ENCODE data around the gene NDUFB2. TPM values are rescaled to one million over a fixed set of nuclear protein-coding genes. Genes with fewer than 3 reads are reported as not detected.

The NDUFB2 gene
- total RNA-seq, 2 donors from 2014 or later = 180 to 202 TPM

- no peak overlapping the region for H3K27ac ChIP-seq (ENCODE audit: low read depth, low read length)
- no peaks in the 10 kb centered on the region for H3K9me3 ChIP-seq (ENCODE audit: control insufficient read depth, low read length)
- Mint-ChIP-seq H3K4me1 (peaks cover 15% of the 10 kb centered on the region), H3K9me3 (no peaks in the 10 kb centered on the region), H3K27me3 (ENCODE audit: insufficient read depth) (no peaks in the 10 kb centered on the region), H3K27ac (no peak overlapping the region), H3K4me3 (no peak overlapping the region), H3K36me3 (ENCODE audit: low read depth) (no peaks in the 10 kb centered on the region)
- H3K27me3 ChIP-seq (ENCODE audit: control insufficient read depth, insufficient read depth, low read length, poor library complexity, severe bottlenecking) = no peaks in the 10 kb centered on the region
- no peak overlapping the region for H3K4me3 ChIP-seq (ENCODE audit: low read length)
- no peak for DNase-seq
- H3K9ac ChIP-seq (ENCODE audit: extremely low read depth, low read length, poor library complexity, severe bottlenecking) = no peak overlapping the region
- 94 to 100% methylated on average over 1 to 2 of the region's 2 CpGs for WGBS, 2 experiments (ENCODE audit: insufficient coverage in 1 of 2, insufficient read length in 1 of 2)
- peaks cover 3% of the 10 kb centered on the region for H3K4me1 ChIP-seq (ENCODE audit: control insufficient read depth, insufficient read depth, low read length)
- no peak for TF ChIP-seq CTCF (conservative IDR thresholded peaks at IDR 0.05)
- no peaks in the 10 kb centered on the region for H3K36me3 ChIP-seq (ENCODE audit: control insufficient read depth, insufficient read depth, low read length)
Observed at GRCh38 chr7:140654109-140654387, 42.5 kb upstream of the NDUFB2 start.

- H3K9me3 Mint-ChIP-seq = no peaks in the 10 kb centered on the region
- H3K4me3 Mint-ChIP-seq = no peak overlapping the region
- Histone ChIP-seq H3K27ac (ENCODE audit: low read depth, low read length) (no peak overlapping the region), H3K27me3 (ENCODE audit: control insufficient read depth, insufficient read depth, low read length, poor library complexity, severe bottlenecking) (no peaks in the 10 kb centered on the region), H3K9me3 (ENCODE audit: control insufficient read depth, low read length) (no peaks in the 10 kb centered on the region), H3K9ac (ENCODE audit: extremely low read depth, low read length, poor library complexity, severe bottlenecking) (no peak overlapping the region), H3K36me3 (ENCODE audit: control insufficient read depth, insufficient read depth, low read length) (no peaks in the 10 kb centered on the region), H3K4me3 (ENCODE audit: low read length) (no peak overlapping the region), H3K4me1 (ENCODE audit: control insufficient read depth, insufficient read depth, low read length) (peaks cover 3% of the 10 kb centered on the region)
- H3K4me1 Mint-ChIP-seq = peaks cover 11% of the 10 kb centered on the region
- no peaks in the 10 kb centered on the region for H3K27me3 Mint-ChIP-seq (ENCODE audit: insufficient read depth)
- no peaks in the 10 kb centered on the region for H3K36me3 Mint-ChIP-seq (ENCODE audit: low read depth)
- WGBS, 2 experiments (ENCODE audit: insufficient coverage in 1 of 2, insufficient read length in 1 of 2) = 83 to 94% methylated on average over 1 to 4 of the region's 4 CpGs
- DNase-seq = no peak
- TF ChIP-seq CTCF (conservative IDR thresholded peaks at IDR 0.05) = no peak
- H3K27ac Mint-ChIP-seq = no peak overlapping the region
Observed at GRCh38 chr7:140654661-140655060, 41.8 kb upstream of the NDUFB2 start.

- Histone ChIP-seq H3K4me1 (ENCODE audit: control insufficient read depth, insufficient read depth, low read length) (peaks cover 3% of the 10 kb centered on the region), H3K36me3 (ENCODE audit: control insufficient read depth, insufficient read depth, low read length) (no peaks in the 10 kb centered on the region), H3K4me3 (ENCODE audit: low read length) (no peak overlapping the region), H3K27me3 (ENCODE audit: control insufficient read depth, insufficient read depth, low read length, poor library complexity, severe bottlenecking) (no peaks in the 10 kb centered on the region), H3K9me3 (ENCODE audit: control insufficient read depth, low read length) (no peaks in the 10 kb centered on the region), H3K27ac (ENCODE audit: low read depth, low read length) (no peak overlapping the region), H3K9ac (ENCODE audit: extremely low read depth, low read length, poor library complexity, severe bottlenecking) (no peak overlapping the region)
- no peaks in the 10 kb centered on the region for H3K36me3 Mint-ChIP-seq (ENCODE audit: low read depth)
- WGBS, 2 experiments (ENCODE audit: insufficient coverage in 1 of 2, insufficient read length in 1 of 2) = 94 to 95% methylated on average over 8 to 16 of the region's 16 CpGs
- no peak overlapping the region for H3K4me3 Mint-ChIP-seq
- H3K4me1 Mint-ChIP-seq = peaks cover 9% of the 10 kb centered on the region
- no peaks in the 10 kb centered on the region for H3K27me3 Mint-ChIP-seq (ENCODE audit: insufficient read depth)
- no peak for DNase-seq
- no peak overlapping the region for H3K27ac Mint-ChIP-seq
- H3K9me3 Mint-ChIP-seq = no peaks in the 10 kb centered on the region
- no peak for TF ChIP-seq CTCF (conservative IDR thresholded peaks at IDR 0.05)
Observed at GRCh38 chr7:140655511-140656408, 40.7 kb upstream of the NDUFB2 start.

All from endodermal cell (in vitro differentiated cells).